Esophagus mucosa (tissue), 1 donor: ENCODE measurements around the gene CCDC88C. TPM values are rescaled to one million over a fixed set of nuclear protein-coding genes. Genes with fewer than 3 reads are reported as not detected.

ENCODE experiments used
- ATAC-seq: fragments of 200-7000 bp; cut with Tn5 transposase; one replicate; pipeline ENCODE4 v1.9.1; 2020
- total RNA-seq: library from RNA; stranded (reverse); gene quantifications from one replicate; pipeline ENCODE4 v1.2.4, GENCODE V29; 2023
- donor health status: DM: yes; HTN: yes; CAD: no.

CCDC88C gene
- total RNA-seq, 1 donor from 2014 or later: 26.7 TPM

DNA sequence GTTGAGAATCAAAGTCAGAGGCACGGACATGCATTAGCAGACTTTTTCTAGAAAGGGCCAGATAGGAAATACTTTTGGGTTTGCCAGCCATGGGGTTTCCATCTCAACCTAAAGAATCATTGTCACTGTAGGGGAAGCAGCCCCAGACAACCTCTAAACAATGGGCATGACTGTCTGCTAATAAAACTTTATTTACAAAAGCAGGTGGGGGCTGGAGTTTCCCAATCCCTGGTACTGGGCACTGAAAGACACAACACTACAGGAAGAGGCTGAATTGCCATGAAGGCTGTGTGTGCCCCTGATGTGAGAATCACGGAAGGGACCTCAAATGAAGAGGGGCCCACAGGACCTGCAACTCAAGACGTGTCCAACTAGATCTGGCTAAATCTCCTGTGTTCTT is 111.1 kb downstream of the CCDC88C start:
- ATAC-seq: no peak

DNA sequence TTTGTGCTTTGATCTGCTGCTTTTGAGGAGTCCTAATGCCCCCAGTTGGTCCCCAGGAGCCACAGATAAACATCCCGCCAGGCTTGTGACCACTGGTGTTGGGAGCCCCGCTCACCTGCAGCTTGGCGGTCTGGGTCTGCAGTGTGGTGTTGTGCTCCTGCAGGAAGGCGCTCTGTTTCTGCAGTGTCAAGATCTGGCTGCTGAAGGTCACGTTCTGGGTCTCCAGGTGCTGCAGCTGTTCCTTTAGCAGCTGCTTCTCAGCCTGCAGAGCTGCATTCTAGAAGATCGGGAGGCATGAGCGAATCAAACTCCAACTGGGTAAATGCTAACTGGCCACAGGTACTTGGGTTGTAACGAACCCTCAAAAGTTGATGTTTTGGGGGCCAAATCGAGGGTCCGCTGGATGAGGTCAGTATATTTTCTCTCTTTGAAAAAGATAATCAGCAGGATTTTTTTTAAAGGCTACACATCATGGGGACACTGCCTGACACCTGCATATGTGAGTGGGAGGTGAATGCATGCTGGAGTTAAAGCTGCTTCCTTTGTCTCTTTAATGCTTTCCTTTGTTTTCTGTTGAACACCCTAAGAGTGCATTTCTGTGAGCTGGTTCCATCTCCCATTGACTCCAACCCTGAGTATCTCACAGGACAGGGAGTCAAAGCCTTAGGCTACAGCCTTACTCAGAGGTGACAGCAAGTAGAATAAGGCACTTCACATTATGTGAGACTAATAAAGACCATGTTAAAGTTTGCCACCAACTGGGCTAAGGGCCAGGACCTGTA is 111.8 kb downstream of the CCDC88C start:
- no peak for ATAC-seq

DNA sequence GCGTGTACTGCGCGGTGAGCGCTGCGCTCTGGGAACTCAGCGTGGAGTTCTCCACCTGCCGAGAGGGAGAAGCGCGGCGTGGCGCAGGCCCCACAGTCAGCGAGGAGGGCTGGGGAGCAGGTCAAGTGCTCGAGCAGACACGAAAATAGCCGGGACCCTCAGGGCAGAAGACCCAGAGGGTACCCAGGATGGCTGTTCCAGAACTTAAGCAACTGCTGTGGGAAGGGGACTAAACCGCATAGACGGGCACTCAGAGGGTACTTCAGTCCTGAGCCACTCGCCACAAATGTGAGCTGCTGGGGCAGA is 113.7 kb downstream of the CCDC88C start:
- ATAC-seq: no peak

DNA sequence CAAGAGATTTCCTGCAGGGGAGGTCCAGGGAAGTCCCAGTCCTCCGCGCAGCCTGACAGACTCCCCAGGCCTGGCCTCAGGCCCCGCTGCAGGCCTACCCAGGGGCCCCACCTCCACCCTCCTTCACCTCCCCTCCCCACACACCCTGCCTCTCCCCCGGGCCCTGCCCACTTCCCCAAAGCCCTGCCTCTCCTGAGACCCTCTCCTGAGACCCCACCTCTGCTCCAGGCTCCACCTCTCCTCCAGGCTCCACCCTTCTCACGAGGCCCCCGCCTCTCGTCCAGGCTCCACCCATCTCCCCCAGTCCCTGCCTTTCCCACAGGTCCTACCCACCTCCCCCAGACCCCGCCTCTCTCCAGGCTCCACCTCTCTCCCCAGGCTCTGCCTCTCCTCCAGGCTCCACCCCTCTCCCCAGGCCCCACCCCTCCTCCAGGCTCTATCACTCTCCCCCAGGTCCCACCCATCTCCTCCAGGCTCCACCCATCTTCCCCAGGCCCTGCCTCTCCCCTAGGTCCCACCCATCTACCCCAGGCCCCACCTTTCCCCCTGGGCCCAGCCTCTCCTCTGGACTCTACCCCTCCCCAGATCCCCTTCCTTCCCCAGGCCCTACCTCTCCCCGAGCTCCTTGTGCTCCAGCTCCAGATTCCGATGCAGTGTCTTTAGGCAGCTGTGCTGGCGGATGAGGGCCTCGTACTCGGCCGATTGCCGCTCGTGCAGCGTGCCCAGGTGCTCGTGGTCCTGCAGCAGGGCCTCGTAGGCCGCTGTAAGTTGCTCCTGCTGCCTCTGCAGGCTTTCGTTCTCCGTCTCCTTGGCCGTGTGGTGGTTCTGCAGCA is 114.3 kb downstream of the CCDC88C start:
- ATAC-seq: peak; percentile 62

DNA sequence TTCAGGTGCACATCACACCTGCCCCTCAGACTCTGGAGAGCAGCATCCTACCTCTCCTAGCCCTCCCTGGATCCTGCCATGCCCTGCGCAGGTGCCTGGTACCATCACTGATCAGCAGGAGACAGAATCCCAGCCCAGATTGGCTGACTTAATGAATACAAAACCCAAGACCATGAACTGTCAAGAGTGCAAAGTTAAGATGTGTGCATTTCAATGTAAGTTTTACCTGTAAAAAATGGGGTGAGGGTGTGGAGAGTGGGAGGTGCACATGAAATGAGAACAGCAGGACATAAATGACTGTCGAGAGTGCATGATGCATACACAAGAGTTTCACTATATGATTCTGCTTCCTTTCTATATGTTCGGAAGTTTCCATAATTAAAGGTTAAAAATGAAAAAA is 115.2 kb downstream of the CCDC88C start:
- ATAC-seq: no peak

DNA sequence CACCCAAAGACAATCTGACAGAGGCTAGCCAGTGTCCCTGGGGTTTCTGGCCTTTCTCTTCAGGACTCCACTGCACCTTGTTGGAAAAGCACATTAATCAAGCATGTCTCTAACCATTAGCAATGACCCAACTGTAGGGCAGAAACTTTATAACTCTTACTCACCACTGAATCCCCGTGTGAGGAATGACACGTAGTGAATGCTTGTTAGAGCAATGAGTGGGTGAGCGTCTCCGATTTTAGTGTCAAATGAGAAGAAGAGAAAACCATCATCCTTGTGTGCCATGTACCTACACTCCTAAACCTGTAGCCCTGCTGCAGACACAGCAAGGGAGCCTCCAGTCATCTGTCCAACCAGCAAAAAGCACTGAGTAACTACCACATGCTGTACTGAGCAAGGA is 116.7 kb downstream of the CCDC88C start:
- ATAC-seq: no peak

DNA sequence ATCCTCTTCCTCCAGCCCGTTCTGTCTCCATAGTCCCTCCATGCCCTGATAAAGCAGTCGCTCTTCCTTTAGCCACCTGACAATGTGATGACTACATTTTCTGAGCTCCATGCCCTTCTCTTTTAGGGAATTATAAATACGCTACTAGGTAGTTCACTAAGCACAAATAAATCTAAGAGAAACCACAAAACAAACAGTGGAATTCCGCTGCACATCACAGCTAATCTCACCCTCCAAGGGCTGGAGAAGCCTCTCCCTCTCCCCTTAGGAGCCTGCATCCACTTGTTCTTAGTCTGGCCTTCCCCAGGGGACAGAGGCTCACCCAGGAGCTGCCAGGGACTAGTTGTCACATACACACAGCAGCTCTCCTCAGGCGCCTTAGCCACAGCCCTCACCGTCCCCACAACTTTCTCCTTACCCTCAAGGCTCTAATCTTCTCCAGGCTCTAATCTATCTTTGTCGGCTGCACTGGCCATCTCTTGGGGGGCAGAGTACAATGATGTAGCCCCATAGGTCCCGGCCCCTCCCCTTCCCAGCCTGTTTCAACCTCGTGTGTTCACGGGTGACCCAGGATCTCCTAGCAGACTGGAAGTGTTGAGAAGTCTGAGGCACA is 117.2 kb downstream of the CCDC88C start:
- ATAC-seq: no peak

DNA sequence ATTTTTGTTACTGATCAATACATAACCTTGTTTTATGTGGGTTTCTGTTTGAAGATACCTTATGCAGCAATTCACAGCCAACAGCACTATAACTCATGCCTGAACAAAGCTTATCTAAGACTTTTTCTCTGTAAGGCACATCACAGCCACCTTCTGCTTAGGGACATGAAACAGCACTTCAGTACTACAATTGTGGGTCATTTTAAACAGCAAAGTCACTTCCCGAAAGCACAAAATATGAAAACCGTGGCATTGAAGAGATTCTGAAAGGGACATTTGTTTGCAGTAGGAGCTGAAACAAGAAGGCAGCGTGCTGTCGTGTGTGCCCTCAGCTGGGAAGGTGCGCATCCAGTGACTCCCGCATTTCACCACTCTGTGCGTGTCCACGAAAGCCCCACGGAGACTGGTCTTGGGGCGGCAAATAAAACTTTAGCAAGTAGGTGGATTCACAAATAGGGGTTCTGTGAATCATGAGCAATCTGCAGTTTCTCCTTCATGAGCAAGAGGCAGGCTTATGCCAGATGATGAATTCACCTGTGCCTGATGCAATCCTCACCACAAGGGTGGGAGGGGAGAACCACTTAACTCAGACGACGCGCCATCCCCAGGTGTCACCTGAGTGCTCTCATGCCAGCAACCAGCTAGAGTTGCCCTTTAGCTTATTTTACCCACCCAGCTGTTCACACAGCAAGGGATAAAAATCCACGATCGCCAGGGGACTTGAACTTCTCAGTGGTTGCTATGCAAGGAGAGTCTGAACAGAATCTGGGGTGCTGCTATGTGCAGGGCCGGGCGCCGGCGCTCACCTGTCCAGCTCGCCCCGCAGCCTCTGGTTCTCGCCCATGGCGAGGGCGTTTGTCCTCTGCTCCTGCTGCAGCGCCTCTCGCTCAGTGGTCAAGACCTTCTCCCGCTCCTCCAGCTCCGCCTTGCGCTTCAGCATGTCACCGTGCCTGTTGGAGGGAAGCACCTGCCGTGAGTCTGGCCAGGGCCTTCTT is 118.2 kb downstream of the CCDC88C start:
- ATAC-seq: no peak

DNA sequence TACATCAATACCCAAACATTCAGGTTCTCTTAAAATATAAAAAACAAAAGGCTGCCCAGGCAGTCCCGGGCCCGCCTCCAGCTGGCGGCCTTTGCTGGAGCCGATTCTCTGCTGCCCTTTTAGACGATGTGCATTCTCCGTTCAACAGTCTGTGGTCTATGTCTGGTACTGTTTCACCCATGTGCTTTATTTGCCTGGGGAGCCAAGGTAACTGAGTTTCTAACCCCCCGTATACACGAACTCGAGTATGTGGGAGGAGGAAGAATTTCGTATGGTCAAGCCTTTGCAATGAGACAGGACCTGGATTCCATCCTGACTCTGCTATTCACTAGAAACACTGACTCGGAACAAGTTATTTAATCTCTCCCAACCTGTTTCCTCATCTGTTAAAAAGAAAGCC is 119.0 kb downstream of the CCDC88C start:
- no peak for ATAC-seq

DNA sequence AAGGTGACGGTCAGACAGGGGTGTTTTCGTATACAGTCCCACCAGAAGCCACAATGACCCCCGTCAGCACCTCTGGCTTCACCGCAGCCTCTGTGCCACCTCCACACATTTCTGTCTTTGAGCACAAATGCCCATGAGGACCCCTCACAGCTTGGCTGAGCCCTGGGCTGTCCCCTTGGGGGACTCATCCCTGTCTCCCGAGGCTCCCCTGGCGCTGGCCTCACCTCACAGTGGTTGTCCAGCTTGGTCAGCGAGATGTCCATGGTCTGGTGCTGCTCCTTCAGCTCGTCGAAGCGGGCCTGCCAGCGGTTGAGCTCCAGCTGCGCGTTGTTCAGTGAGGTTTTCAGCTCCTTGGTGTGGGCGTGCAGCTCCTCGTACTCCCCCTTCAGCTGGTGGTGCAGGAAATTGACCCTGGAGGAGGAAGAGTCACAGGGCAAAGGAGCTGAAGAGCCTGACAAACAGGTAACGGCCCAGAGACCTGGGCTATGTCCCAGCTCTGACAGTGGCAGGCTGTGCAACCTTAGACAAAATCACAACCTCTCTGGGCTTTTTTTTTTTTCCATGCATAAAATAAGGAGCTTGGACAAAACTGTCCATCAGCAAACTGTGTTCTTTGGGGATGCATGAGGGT is 120.4 kb downstream of the CCDC88C start:
- ATAC-seq: no peak

DNA sequence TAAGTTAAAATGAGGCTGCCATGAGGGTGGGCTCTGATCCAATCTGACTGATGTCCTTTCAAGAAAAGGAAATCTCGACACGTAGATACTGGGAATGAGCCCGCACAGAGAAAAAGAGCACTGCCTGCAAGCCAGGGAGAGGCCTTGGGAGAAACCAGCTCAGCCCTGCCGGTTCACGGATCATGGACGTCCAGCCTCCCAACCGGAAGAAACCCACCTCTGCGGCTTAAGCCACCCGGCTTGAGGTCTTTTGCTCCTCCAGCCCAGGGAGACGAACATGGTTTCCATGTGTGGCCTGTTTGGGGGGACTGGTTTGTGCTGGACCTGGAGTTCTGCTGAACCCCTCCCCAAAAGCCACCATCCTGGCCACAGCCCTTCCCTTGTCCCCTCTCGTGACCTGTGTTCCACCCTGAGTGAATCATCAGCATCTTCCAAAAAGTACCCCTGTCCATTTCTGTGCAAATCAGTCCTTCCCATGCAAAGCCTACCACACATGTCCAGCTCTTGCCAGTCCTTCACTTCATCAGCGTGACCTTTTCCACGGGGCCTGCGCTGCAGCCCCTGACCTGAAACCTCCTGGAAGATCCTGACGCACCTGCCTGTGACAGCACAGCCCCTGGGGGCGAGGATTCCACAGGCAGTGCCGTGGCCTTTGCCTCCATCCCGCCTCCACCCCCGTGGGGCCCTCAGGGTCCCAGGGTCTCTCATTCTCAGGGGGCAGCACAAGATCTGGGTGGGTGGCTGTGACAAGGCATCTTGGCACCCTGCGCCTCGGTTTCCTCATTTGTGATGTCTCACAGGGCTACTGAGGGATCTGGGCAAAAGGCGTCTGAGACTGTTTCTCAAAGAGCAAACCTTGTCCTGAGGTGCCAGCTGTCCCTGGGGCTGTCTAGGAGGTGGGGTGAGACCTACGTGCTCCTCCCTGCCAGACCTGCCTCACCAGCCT is 121.5 kb downstream of the CCDC88C start:
- ATAC-seq: no peak

DNA sequence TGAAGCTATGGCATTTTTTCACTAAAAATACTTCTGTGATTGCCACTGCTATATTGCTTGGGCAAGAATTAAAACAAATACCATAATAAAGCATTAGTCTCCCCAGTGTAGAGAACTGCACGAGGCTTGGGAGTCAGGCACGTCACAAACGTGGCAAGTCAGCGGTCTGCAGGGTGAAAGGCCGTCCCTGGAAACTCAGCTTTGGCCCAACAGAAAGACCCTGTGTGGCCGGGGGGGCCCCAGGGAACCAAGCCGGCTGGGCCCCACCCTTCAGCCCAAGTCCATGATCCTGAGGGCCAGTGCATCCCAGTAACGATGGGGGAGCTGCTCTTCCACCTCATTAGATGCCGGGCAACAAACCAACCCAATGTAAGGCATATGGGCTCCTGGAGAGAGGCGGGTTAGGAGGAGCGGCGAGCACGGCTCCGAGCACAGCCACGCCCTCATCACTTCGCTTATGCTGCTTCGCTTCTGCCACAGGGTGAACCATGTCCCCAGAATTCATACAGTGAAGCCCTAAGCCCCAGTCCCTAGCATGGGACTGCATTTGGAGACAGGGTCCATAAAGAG is 122.3 kb downstream of the CCDC88C start:
- ATAC-seq: no peak

DNA sequence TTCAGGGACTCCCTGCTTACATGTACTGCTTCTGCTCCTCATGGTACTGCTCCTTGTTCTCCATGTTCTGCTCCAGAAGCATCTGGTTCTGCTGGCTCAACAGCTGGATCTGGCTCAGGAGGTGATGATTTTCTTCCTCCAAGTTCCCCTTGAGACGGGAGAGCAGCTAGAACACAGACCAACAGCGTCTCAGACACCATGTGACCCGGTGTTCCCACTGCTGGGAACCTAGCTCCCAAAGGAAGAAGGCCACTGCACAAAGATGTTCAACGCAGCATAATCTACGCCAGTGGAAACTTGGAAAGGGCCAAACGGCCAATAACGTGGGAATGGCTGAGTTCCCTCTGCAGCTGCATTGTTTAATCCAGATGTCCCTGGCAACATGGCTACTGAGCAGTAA is 123.5 kb downstream of the CCDC88C start:
- ATAC-seq: no peak

DNA sequence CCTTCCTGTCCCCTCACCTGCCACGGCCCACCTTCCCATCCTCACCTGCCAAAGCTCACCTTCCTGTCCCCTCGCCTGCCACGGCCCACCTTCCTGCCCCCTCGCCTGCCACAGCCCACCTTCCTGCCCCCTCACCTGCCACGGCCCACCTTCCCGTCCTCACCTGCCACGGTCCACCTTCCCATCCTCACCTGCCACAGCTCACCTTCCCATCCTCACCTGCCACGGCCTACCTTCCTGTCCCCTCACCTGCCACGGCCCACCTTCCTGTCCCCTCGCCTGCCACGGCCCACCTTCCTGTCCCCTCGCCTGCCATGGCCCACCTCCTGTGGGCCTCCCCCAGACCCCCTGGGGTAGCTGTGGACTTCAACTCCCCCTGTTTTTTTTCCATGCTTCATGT is 124.3 kb downstream of the CCDC88C start:
- no peak for ATAC-seq

DNA sequence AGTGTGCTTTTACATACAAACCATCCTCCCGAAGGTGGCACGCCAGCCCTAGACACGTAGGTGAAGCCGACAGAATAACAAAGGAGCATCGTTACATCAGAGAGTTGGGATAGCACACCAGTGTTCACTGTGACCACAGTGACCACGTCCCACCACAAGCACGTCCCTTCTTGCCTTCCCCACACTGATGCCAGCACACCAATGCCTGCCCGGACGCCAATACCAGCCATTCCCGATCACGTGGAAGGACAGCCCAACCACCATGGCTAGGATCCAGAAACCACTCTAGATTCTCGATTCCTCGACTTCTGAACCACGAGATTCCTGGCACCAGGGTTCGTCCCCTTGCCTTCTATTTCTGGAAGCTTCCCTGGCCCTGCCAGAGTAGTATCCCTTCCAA is 125.1 kb downstream of the CCDC88C start:
- ATAC-seq: peak; percentile 6

DNA sequence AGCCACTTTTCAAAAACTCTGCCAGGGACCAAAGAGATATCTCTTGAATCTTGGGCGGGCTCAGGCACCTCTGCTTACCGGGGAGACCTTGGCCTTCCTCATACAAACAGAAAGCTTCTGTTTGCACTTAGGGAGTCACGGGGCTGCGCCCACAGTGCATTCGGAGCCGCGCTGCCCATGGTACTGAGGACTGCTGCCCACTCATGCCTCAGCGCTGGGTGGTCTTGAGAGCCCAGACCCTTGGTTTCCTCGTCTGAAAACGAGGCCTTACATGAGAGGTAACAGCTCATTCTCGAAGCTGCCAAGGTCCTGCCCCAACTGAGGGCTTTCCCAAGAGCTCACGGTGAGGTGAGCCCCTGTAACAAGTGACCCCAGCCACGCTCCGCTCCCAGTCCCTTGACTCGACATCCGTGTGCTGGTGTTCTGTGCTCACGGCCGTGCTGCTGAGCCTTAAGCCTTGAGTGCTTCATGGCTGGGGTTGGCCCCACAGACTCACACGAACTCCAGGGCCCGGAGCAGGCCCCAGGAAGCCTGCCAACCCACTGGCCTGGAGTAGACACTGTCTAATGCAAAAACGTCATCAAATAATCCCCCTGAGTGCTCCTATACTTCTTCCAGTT is 125.7 kb downstream of the CCDC88C start:
- no peak for ATAC-seq

DNA sequence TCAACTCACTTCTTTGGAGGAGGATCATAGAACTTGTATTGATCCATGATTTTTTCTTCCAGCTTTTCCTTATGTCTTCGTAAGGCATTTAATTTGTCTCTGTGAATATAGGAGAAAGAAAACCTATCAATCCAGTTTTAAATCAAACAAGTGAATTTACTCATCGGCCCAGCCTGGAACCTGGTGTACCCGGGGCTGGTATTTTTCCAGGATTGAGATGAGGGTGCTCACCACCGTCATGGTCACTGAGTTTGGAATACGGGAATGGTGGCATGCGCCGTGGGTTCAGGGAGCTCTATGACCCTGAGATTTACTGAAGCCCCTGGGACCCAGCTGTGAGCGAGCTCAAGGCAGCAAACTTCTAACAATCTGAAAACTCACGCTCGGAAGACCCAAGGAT is 126.6 kb downstream of the CCDC88C start:
- ATAC-seq: no peak

DNA sequence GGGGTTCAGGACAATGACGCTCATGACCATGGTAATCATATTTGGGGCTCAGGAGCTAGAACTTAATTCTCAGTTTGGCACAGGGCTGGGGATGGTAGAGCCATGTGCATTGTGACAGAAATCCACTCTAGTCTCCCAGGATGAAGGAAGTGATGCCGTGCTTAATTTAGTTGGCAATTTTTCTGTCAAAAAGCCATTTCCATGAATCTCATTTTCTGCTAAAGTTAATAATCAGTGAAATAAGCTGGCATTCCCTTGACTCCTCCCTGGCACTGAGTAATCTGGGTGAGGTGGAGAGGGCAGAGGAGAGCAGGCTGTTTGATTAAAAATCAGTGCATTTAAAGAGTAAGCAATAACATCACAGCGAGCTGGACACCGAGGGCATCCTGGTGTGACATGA is 128.2 kb downstream of the CCDC88C start:
- no peak for ATAC-seq

DNA sequence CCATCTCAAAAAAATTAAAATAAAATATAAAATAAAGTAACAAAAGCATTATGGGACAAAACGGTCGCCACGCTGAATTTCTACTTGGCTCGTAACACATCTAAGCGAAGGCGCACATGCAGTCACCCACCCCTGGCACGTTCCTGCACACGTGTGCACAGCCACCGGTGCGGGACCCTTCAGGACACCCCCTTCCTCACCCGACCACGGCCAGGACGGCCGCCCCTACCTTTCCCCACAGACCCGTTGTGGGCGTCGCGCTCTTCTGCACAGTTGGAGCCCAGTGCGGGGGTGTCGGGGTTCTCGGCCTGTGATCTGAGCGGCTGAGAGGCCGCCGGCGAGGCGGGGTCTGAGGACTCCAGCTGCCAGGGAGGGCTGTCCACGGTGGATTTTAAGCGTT is 128.7 kb downstream of the CCDC88C start:
- no peak for ATAC-seq

DNA sequence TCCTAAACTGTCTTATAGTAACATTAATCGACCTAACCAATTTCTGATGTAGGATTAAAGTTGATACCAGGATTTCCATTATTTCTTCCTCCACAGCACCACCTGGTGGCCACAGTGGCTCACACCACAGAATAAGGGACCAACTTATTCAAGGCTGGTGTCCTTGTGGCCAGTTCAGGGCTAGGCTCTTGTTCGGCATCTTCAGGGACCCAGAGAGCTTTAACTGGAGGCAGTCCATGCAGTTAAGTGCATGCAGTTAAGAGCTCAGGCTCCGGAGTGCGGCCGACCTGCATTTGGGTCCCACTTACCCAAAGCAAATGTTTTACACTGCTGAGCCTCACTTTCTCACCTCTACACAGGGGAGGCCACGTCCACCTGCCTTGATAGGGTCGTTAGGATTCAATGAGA is 131.1 kb downstream of the CCDC88C start:
- peak; percentile 74 for ATAC-seq
